GM13977 (cell line): ENCODE measurements around the gene TMEM203.

Experiments used
- DNase-seq: peaks from one replicate; pipeline ENCODE4 v3.0.0; 2012; ENCODE audit warnings: low spot score
- CTCF ChIP-seq: IDR thresholded peaks from 2 replicates; pipeline ENCODE4 v1.5.1; 2012; ENCODE audit warnings: mild to moderate bottlenecking, control low read depth; ENCODE audit not compliant: insufficient read depth; ENCODE audit errors: extremely low read depth, missing control alignments
- in situ Hi-C: fragments of 300-500 bp; cut with MboI; formaldehyde crosslinking; loops from one replicate; pipeline ENCODE4 v1.12.0; 2022; ENCODE audit warnings: low sequenced_read_pairs, low pct_unique_long_range_greater_than_20kb, mixed read lengths, inconsistent platforms; ENCODE audit not compliant: unreplicated experiment

Gene TMEM203

GRCh38 chr9:137165250-137165836, 40.1 kb downstream of the TMEM203 start:
- in situ Hi-C loops, result no loop called here
- no peak for DNase-seq
- no peak for TF ChIP-seq CTCF

- no peak for DNase-seq
- no peak for TF ChIP-seq CTCF
- in situ Hi-C loops, result no loop called here
Observed at GRCh38 chr9:137164370-137165249, 40.8 kb downstream of the TMEM203 start.

GRCh38 chr9:137163805-137164204, 41.6 kb downstream of the TMEM203 start:
- in situ Hi-C loops, result no loop called here

GRCh38 chr9:137163365-137163715, 42.1 kb downstream of the TMEM203 start:
- no peak for DNase-seq
- TF ChIP-seq CTCF, result no peak
- in situ Hi-C loops, result no loop called here

More at GRCh38 chr9:137163805-137164204, 41.6 kb downstream of the TMEM203 start:
- TF ChIP-seq CTCF, result no peak
- DNase-seq, result no peak

GRCh38 chr9:137162505-137163364, 42.7 kb downstream of the TMEM203 start:
- DNase-seq, result no peak
- in situ Hi-C loops, result no loop called here
- TF ChIP-seq CTCF, result peak; percentile 16

- in situ Hi-C loops, result no loop called here
- peak; percentile 61 for DNase-seq
- TF ChIP-seq CTCF, result no peak
Observed at GRCh38 chr9:137161558-137162486, 43.6 kb downstream of the TMEM203 start.
